GM21381 (cell line): Measurements from ENCODE around the gene COL8A1.
"Not testable (repeated sequence)": the region's sequence is repeated elsewhere in the genome, so short reads cannot be mapped to it uniquely, and the experiment has no call there.

Experiments
- ATAC-seq: cut with Tn5 transposase; IDR thresholded peaks from one replicate; pipeline ENCODE4 v1.9.1; 2021; ENCODE audit warnings: mild to moderate bottlenecking, moderate library complexity; ENCODE audit not compliant: unreplicated experiment

Gene COL8A1

GRCh38 chr3:99638167-99638948 lies at the start of gene COL8A1:
Gene COL8A1, plus strand, starts transcription at chr3:99638594. Its CDS starts 152,089 bp downstream, at chr3:99790683.
- ATAC-seq: no peak

- not testable (repeated sequence) for ATAC-seq
Measured at GRCh38 chr3:99589168-99589567, 49.2 kb upstream of the COL8A1 start.

GRCh38 chr3:99599894-99600293 lies 38.5 kb upstream of the COL8A1 start:
- ATAC-seq: no peak

GRCh38 chr3:99601515-99601914 lies 36.9 kb upstream of the COL8A1 start:
- ATAC-seq: no peak

- ATAC-seq: no peak
Measured at GRCh38 chr3:99602183-99602582, 36.2 kb upstream of the COL8A1 start.

- no peak for ATAC-seq
Measured at GRCh38 chr3:99607151-99607550, 31.2 kb upstream of the COL8A1 start.

GRCh38 chr3:99614768-99615167 lies 23.6 kb upstream of the COL8A1 start:
- no peak for ATAC-seq

- ATAC-seq: no peak
Measured at GRCh38 chr3:99620077-99620767, 18.2 kb upstream of the COL8A1 start.

- no peak for ATAC-seq
Measured at GRCh38 chr3:99620976-99621375, 17.4 kb upstream of the COL8A1 start.

GRCh38 chr3:99624496-99625236 lies 13.7 kb upstream of the COL8A1 start:
- peak; percentile 58 for ATAC-seq

GRCh38 chr3:99625237-99625622 lies 13.2 kb upstream of the COL8A1 start:
- no peak for ATAC-seq

- ATAC-seq: no peak
Measured at GRCh38 chr3:99625643-99626416, 12.6 kb upstream of the COL8A1 start.

- peak; percentile 52 for ATAC-seq
Measured at GRCh38 chr3:99626417-99626788, 12.0 kb upstream of the COL8A1 start.

- no peak for ATAC-seq
Measured at GRCh38 chr3:99627062-99627826, 11.2 kb upstream of the COL8A1 start.

- no peak for ATAC-seq
Measured at GRCh38 chr3:99630815-99631214, 7.6 kb upstream of the COL8A1 start.

- ATAC-seq: peak; percentile 63
Measured at GRCh38 chr3:99633887-99634558, 4.4 kb upstream of the COL8A1 start.

- ATAC-seq: no peak
Measured at GRCh38 chr3:99634881-99635280, 3.5 kb upstream of the COL8A1 start.

GRCh38 chr3:99635348-99635747 lies 3.0 kb upstream of the COL8A1 start:
- ATAC-seq: no peak

GRCh38 chr3:99637016-99637367 lies 1.4 kb upstream of the COL8A1 start:
- ATAC-seq: no peak
